Fibroblast of lung (primary cell): ENCODE measurements around the gene ANK2.

Experiments used
- CTCF ChIP-seq, 2 donors: IDR thresholded peaks in 1 of 2; conservative IDR thresholded peaks in 1 of 2; 1 replicate in 1 of 2; 2 replicates in 1 of 2; pipeline ENCODE4 v1.5.1; 2011 to 2012; ENCODE audit warnings: low read length in 2 of 2, control low read depth in 1 of 2, inconsistent platforms in 1 of 2, low read depth in 1 of 2, mild to moderate bottlenecking in 1 of 2
- EZH2 ChIP-seq: IDR thresholded peaks from 2 replicates; pipeline ENCODE4 v1.5.1; 2012; ENCODE audit warnings: low read length, control low read depth, mild to moderate bottlenecking; ENCODE audit errors: missing control alignments

GRCh38 chr4:113183032-113183605, 133.7 kb downstream of the ANK2 start:
- TF ChIP-seq CTCF (conservative IDR thresholded peaks at IDR 0.05 in 1 of 2, IDR thresholded peaks at IDR 0.05 in 1 of 2; ENCODE audit: low read depth in 1 of 2, low read length in 2 of 2) (no peak), EZH2 (no peak)
